H1 (cell line): ENCODE results near the gene VWA1. TPM values are rescaled to one million over a fixed set of nuclear protein-coding genes. Genes with fewer than 3 reads are reported as not detected.

ENCODE experiments used
- CTCF ChIA-PET: fragments of 300-600 bp; sonication (Branson Sonifier 250); formaldehyde crosslinking; loops from one replicate; lab custom pipeline; 2021; ENCODE audit not compliant: partially characterized antibody; lab: Charles Lee
- POLR2A ChIA-PET: fragments of 300-600 bp; sonication (Branson Sonifier 250); formaldehyde crosslinking; loops from one replicate; lab custom pipeline; 2021; ENCODE audit warnings: inconsistent platforms; ENCODE audit not compliant: partially characterized antibody; lab: Charles Lee
- DNase-seq, 2 experiments: peaks; one replicate each; pipeline versions ENCODE4 v3.0.0 to v3.0.0-alpha.2; 2010 to 2022; ENCODE audit warnings: low spot score in 2 of 2, low read depth in 1 of 2, mixed read lengths in 1 of 2
- FAIRE-seq: peaks from 2 replicates; lab custom pipeline; 2011; peaks lifted over from hg19 to GRCh38; lab: Jason Lieb, UNC
- H2AFZ ChIP-seq: 2 replicates; pipeline ENCODE4 v1.8.1; 2012; ENCODE audit warnings: low read length, inconsistent platforms
- H2AK5ac ChIP-seq: 2 replicates; pipeline ENCODE4 v1.6.1; 2013; ENCODE audit warnings: low read depth, low read length
- H2BK120ac ChIP-seq: replicated peaks from 2 replicates; pipeline ENCODE3; 2013; ENCODE audit warnings: low read depth, low read length, inconsistent platforms
- H2BK12ac ChIP-seq: 2 replicates; pipeline ENCODE4 v1.6.1; 2013; ENCODE audit warnings: low read depth, low read length
- H2BK15ac ChIP-seq: 2 replicates; pipeline ENCODE4 v1.6.1; 2013; ENCODE audit warnings: low read length
- H2BK20ac ChIP-seq: 2 replicates; pipeline ENCODE4 v1.6.1; 2013; ENCODE audit warnings: low read length
- H2BK5ac ChIP-seq: 2 replicates; pipeline ENCODE4 v1.6.1; 2013; ENCODE audit warnings: low read depth, low read length
- H3K14ac ChIP-seq: 2 replicates; pipeline ENCODE4 v1.6.1; 2013; ENCODE audit warnings: inconsistent platforms; ENCODE audit not compliant: insufficient read length
- H3K18ac ChIP-seq: 2 replicates; pipeline ENCODE4 v1.6.1; 2013; ENCODE audit warnings: low read length; ENCODE audit errors: extremely low read depth
- H3K23ac ChIP-seq: 2 replicates; pipeline ENCODE4 v1.6.1; 2013; ENCODE audit warnings: inconsistent platforms; ENCODE audit not compliant: insufficient read length
- H3K23me2 ChIP-seq: 2 replicates; pipeline ENCODE4 v1.6.1; 2013; ENCODE audit warnings: low read depth, low read length
- H3K27ac ChIP-seq: 2 replicates; pipeline ENCODE4 v1.6.1; 2011; ENCODE audit warnings: low read depth, low read length, inconsistent platforms
- H3K27me3 ChIP-seq, 4 experiments: replicated peaks in 1 of 4; 1 replicate in 1 of 4; 2 replicates in 3 of 4; pipeline versions ENCODE4 v1.6.1 to v1.8.1; 2011 to 2013; ENCODE audit warnings: low read length in 3 of 4, mild to moderate bottlenecking in 3 of 4, inconsistent platforms in 2 of 4, mixed read lengths in 2 of 4, moderate library complexity in 1 of 4; ENCODE audit not compliant: control insufficient read depth in 3 of 4, insufficient read depth in 3 of 4; ENCODE audit errors: extremely low read depth in 1 of 4
- H3K36me3 ChIP-seq, 4 experiments: 2 replicates each; pipeline versions ENCODE4 v1.6.1 to v1.8.1; 2011 to 2013; ENCODE audit warnings: mild to moderate bottlenecking in 4 of 4, low read length in 3 of 4, moderate library complexity in 2 of 4, control low read depth in 1 of 4, inconsistent platforms in 1 of 4; ENCODE audit not compliant: insufficient read depth in 4 of 4, control insufficient read depth in 2 of 4
- H3K4ac ChIP-seq: replicated peaks from 2 replicates; pipeline ENCODE3; 2013; ENCODE audit warnings: low read length, low read depth, mixed read lengths, inconsistent platforms; ENCODE audit not compliant: insufficient read length
- H3K4me1 ChIP-seq, 4 experiments: replicated peaks in 1 of 4; 1 replicate in 1 of 4; 2 replicates in 3 of 4; pipeline versions ENCODE4 v1.6.1 to v1.8.1; 2011 to 2013; ENCODE audit warnings: low read length in 3 of 4, inconsistent platforms in 2 of 4, mixed read lengths in 1 of 4; ENCODE audit not compliant: insufficient read depth in 4 of 4, control insufficient read depth in 3 of 4
- H3K4me2 ChIP-seq, 2 experiments: 2 replicates each; pipeline versions ENCODE4 v1.6.1 to v1.8.1; 2011 to 2013; ENCODE audit warnings: low read depth in 2 of 2, low read length in 2 of 2, control low read depth in 1 of 2, inconsistent platforms in 1 of 2, mild to moderate bottlenecking in 1 of 2; ENCODE audit not compliant: insufficient read depth in 1 of 2
- H3K4me3 ChIP-seq, 4 experiments: fragments of 200-600, 300-600 bp in 1 of 4; sonication (generic), shearing (Covaris generic), sonication (Bioruptor Twin) in 1 of 4; 2 replicates each; pipeline versions ENCODE4 v1.5.1 to v1.8.1; 2011 to 2016; ENCODE audit warnings: low read length in 4 of 4, low read depth in 3 of 4, control low read depth in 2 of 4, inconsistent platforms in 2 of 4, mild to moderate bottlenecking in 2 of 4, mixed read lengths in 1 of 4, moderate library complexity in 1 of 4; ENCODE audit not compliant: insufficient read depth in 2 of 4; ENCODE audit errors: extremely low read depth in 1 of 4
- H3K56ac ChIP-seq: replicated peaks from 2 replicates; pipeline ENCODE3; 2013; ENCODE audit warnings: low read depth, mild to moderate bottlenecking, mixed read lengths, low read length, inconsistent platforms; ENCODE audit not compliant: insufficient read length
- H3K79me1 ChIP-seq: 2 replicates; pipeline ENCODE4 v1.6.1; 2013; ENCODE audit warnings: low read depth, low read length, control low read depth
- H3K79me2 ChIP-seq, 2 experiments: 2 replicates each; pipeline versions ENCODE4 v1.6.1 to v1.8.1; 2012 to 2013; ENCODE audit warnings: low read length in 2 of 2, mild to moderate bottlenecking in 2 of 2, inconsistent platforms in 1 of 2; ENCODE audit not compliant: insufficient read depth in 2 of 2, control insufficient read depth in 1 of 2
- H3K9ac ChIP-seq, 4 experiments: replicated peaks in 1 of 4; 1 replicate in 1 of 4; 2 replicates in 3 of 4; pipeline versions ENCODE4 v1.6.1 to v1.8.1; 2011 to 2013; ENCODE audit warnings: low read depth in 3 of 4, low read length in 3 of 4, control low read depth in 2 of 4, mild to moderate bottlenecking in 2 of 4, moderate library complexity in 2 of 4, inconsistent platforms in 1 of 4; ENCODE audit errors: extremely low read depth in 1 of 4
- H3K9me3 ChIP-seq, 2 experiments: 2 replicates each; pipeline versions ENCODE4 v1.6.1 to v1.8.1; 2012 to 2013; ENCODE audit warnings: mild to moderate bottlenecking in 2 of 2, moderate library complexity in 2 of 2, control low read depth in 1 of 2, inconsistent platforms in 1 of 2, low read depth in 1 of 2, low read length in 1 of 2, mixed read lengths in 1 of 2; ENCODE audit not compliant: insufficient read depth in 2 of 2
- H4K20me1 ChIP-seq, 2 experiments: replicated peaks in 1 of 2; 2 replicates each; pipeline versions ENCODE3 to v1.8.1; 2011 to 2013; ENCODE audit warnings: inconsistent platforms in 2 of 2, low read length in 2 of 2, mild to moderate bottlenecking in 1 of 2; ENCODE audit not compliant: insufficient read depth in 2 of 2, control insufficient read depth in 1 of 2
- H4K5ac ChIP-seq: 2 replicates; pipeline ENCODE4 v1.6.1; 2013; ENCODE audit warnings: low read length, low read depth, mixed read lengths, inconsistent platforms; ENCODE audit not compliant: insufficient read length
- H4K8ac ChIP-seq: 2 replicates; pipeline ENCODE4 v1.8.0; 2013; ENCODE audit warnings: mild to moderate bottlenecking, moderate library complexity, low read length, inconsistent platforms; ENCODE audit not compliant: insufficient read depth; ENCODE audit errors: extremely low read depth
- H4K91ac ChIP-seq: replicated peaks from 2 replicates; pipeline ENCODE3; 2013; ENCODE audit warnings: low read length, mixed read lengths, inconsistent platforms; ENCODE audit not compliant: insufficient read length
- WGBS, 2 experiments: shearing (Covaris generic) in 1 of 2; methylation state at CpG; one replicate each; pipeline versions ENCODE4 v1.1.6 to v1.1.7; 2013 to 2015; ENCODE audit warnings: low lambda C conversion rate in 2 of 2, mixed read lengths in 2 of 2, inconsistent platforms in 1 of 2, low coverage in 1 of 2, missing lambda C conversion rate in 1 of 2; ENCODE audit not compliant: insufficient replicate concordance in 2 of 2, insufficient coverage in 1 of 2, insufficient read length in 1 of 2; ENCODE audit errors: extremely low coverage in 1 of 2, missing lambda C conversion rate in 1 of 2; 5-methylcytosine and 5-hydroxymethylcytosine counted together
- polyA plus RNA-seq, 7 experiments: library from polyadenylated mRNA; depleted of rRNA in 3 of 7; stranded (reverse) in 5 of 7; unstranded in 2 of 7; fragments of >200 nt in 5 of 7; fragments of 200-250 nt in 2 of 7; gene quantifications; 1 replicate in 5 of 7; 2 replicates in 1 of 7; 4 replicates in 1 of 7; pipeline versions ENCODE4 v1.2.1 to v1.2.3, GENCODE V29; 2011 to 2013; ENCODE audit warnings: missing spikeins in 2 of 7, mixed read lengths in 2 of 7
- total RNA-seq: library from RNA; stranded (reverse); fragmentation: NEBNext Ultra II Directional; extraction: Animal tissue kit (Norgen Biotek cat#: 25700); gene quantifications from 2 replicates; pipeline ENCODE4 v1.2.1, GENCODE V29; 2021

Gene VWA1
- total and polyA plus RNA-seq, 2 of the 8 experiments (the other 6 are each of a cell fraction or from before 2014, with no cell fraction given): 16.0 to 36.6 TPM

DNA sequence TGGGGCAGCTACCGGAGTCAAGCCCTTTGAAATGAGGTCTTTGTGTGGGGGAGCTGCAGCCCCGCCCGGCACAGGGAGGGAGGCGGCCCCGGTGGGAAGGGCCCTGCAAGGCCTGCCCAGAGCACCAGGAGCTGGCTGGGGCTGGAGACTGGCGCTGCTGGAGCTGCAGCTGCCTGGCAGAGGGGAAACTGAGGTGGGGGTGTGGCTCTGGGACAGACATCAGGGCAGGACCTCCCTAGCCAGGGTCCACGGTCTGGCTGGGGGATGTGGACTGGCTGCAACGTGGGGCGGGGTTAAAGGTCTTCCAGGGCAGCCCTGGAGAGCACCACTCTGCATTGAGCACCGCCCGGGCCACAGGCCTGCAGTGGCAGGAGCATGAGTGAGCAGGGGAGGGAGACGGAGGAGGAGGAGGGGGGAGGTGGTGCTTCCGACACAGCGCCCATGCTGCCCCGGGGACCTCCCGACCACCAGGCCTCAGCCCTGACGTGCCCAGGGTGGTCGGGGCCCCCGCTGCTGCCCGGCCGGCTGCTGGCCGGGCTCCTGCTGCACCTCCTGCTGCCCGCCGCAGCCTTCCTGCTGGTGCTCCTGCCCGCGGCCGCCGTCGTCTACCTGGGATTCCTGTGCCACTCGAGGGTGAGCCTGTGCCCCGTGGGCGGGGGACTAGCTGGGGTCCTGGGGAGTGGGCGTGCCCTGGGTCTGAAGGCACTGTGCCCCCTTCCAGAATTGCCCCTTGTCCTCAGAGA lies 9.6 kb upstream of the VWA1 start:
- peak overlapping the region; percentile 15 for H2BK120ac ChIP-seq
- 0 out of 2 replicates have a peak overlapping the region, but pooled peaks have one; percentile 7 for H2AK5ac ChIP-seq
- peak overlapping the region; percentile 29 for H3K14ac ChIP-seq
- peak overlapping the region; percentile 86 for H4K8ac ChIP-seq
- no peak overlapping the region for H3K27ac ChIP-seq
- 60% methylated on average over 26 of the region's 33 CpGs; no CpG with 5 or more reads in 1 of the 2 experiments for WGBS, 2 experiments
- peaks cover 0 to 39% (median 27%) of the 10 kb centered on the region in 4 experiments; a peak in 6 of 7 replicates for H3K4me1 ChIP-seq
- no peak overlapping the region for H2AFZ ChIP-seq
- H3K4me3 ChIP-seq: peak overlapping the region in 3 of 4 experiments; percentile 11 to 38 (median 14); a peak in 4 of 8 replicates
- H2BK15ac ChIP-seq: peak overlapping the region; percentile 97; the same call in 1 of the 2 replicates
- H2BK20ac ChIP-seq: peak overlapping the region; percentile 90; the same call in 1 of the 2 replicates
- peaks cover 6% of the 10 kb centered on the region; the same call in 1 of the 2 replicates for H3K23me2 ChIP-seq
- ChIA-PET CTCF (interaction anchor here (1.3 to 3.4 kb wide), 4 partner anchors 15 to 79 kb away, joined by 3 to 14 read pairs (median 4); no protein-coding TSS in a partner anchor), POLR2A (interaction anchor here (0.7 to 22.9 kb wide), 8 partner anchors 7 to 50 kb away, joined by 3 to 515 read pairs (median 8); partner anchors contain the start of genes CCNL2, MRPL20 and VWA1)
- peak overlapping the region; percentile 94; the same call in 1 of the 2 replicates for H2BK12ac ChIP-seq
- no peaks in the 10 kb centered on the region; a peak in 1 of 8 replicates for H3K36me3 ChIP-seq
- no peaks in the 10 kb centered on the region; a peak in 1 of 7 replicates for H3K27me3 ChIP-seq
- peak overlapping the region; percentile 64 for H4K5ac ChIP-seq
- no peak overlapping the region for H3K23ac ChIP-seq
- H3K56ac ChIP-seq: peak overlapping the region; percentile 70
- peak overlapping the region; percentile 90; the same call in 1 of the 2 replicates for H2BK5ac ChIP-seq
- FAIRE-seq: no peak
- H4K20me1 ChIP-seq: no peaks in the 10 kb centered on the region
- H3K18ac ChIP-seq: peak overlapping the region; percentile 89
- H3K9ac ChIP-seq: no peak overlapping the region
- peaks cover 0 to 3% of the 10 kb centered on the region in 2 experiments; a peak in 1 of 4 replicates for H3K9me3 ChIP-seq
- peak overlapping the region; percentile 65 for H3K4ac ChIP-seq
- H4K91ac ChIP-seq: peak overlapping the region; percentile 97
- peak in 1 of 2 experiments; percentile 73 for DNase-seq
- H3K4me2 ChIP-seq: peak overlapping the region; percentile 49 to 56; a peak in 3 of 4 replicates
- no peaks in the 10 kb centered on the region for H3K79me2 ChIP-seq
- no peaks in the 10 kb centered on the region for H3K79me1 ChIP-seq
